Ovary (tissue), 9 donors: ENCODE measurements around the gene TMEM266. TPM values are rescaled to one million over a fixed set of nuclear protein-coding genes. Genes with fewer than 3 reads are reported as not detected.

ENCODE experiments used
- DNase-seq, 5 donors: peaks; one replicate each; pipeline ENCODE4 v3.0.0-alpha.2; 2019 to 2020
- H3K27ac ChIP-seq, 2 donors: fragments of 200-600 bp; one replicate each; pipeline versions ENCODE4 v1.5.1 to v1.8.0; 2019 to 2022
- H3K27me3 ChIP-seq: fragments of 200-600 bp; one replicate; pipeline ENCODE4 v1.8.0; 2022
- H3K36me3 ChIP-seq: fragments of 200-600 bp; sonication (generic); one replicate; pipeline ENCODE4 v1.5.1; 2019
- H3K4me1 ChIP-seq: one replicate; pipeline ENCODE4 v1.8.1; 2013; ENCODE audit warnings: mild to moderate bottlenecking, moderate library complexity; ENCODE audit not compliant: insufficient read depth
- H3K4me3 ChIP-seq: fragments of 200-600 bp; sonication (generic); one replicate; pipeline ENCODE4 v1.5.1; 2017
- H3K9me3 ChIP-seq, 2 donors: fragments of 200-600 bp in 1 of 2; sonication (generic) in 1 of 2; one replicate each; pipeline versions ENCODE4 v1.5.1 to v1.8.1; 2013 to 2019; ENCODE audit warnings: mild to moderate bottlenecking in 1 of 2, moderate library complexity in 1 of 2
- EP300 ChIP-seq: sonication (generic); formaldehyde crosslinking; IDR thresholded peaks from one replicate; pipeline ENCODE4 v1.6.1; 2017; ENCODE audit warnings: antibody characterized with exemption
- POLR2A ChIP-seq: fragments of 450-650 bp; IDR thresholded peaks from one replicate; pipeline ENCODE4 v1.6.1; 2017; ENCODE audit warnings: antibody characterized with exemption, mild to moderate bottlenecking, moderate library complexity
- WGBS, 3 donors: extraction: QIAGEN DNeasy Blood & Tissue Kit in 1 of 3; methylation state at CpG; one replicate each; pipeline versions ENCODE4 v1.1.5 to v1.1.7; 2013 to 2017; 5-methylcytosine and 5-hydroxymethylcytosine counted together
- intact Hi-C, 4 donors: fragments of 100-400 bp; cut with DNase I; formaldehyde crosslinking; loops; one replicate each; pipeline versions ENCODE4 v1.11.0 to v1.15.1; 2022 to 2023
- polyA plus RNA-seq, 2 donors: library from polyadenylated mRNA; stranded (reverse); fragments of 200-250 nt in 1 of 2; fragments of 350-450 nt in 1 of 2; fragmentation: Illumina TruSeq in 1 of 2; extraction: RNeasy Lipid Tissue Mini Kit (QIAGEN cat#74804) in 1 of 2; gene quantifications; one replicate each; pipeline ENCODE4 v1.2.3, GENCODE V29; 2013 to 2014
- total RNA-seq, 7 donors: library from RNA; depleted of rRNA in 2 of 7; stranded (reverse); fragments of >200 nt in 2 of 7; fragmentation: NEBNext Ultra II Directional in 3 of 7; extraction: Animal tissue kit (Norgen Biotek cat#: 25700) in 3 of 7; gene quantifications; one replicate each; pipeline versions ENCODE4 v1.1.0 to v1.2.4, GENCODE V29; 2016 to 2023
- TF ChIP-seq, protein P1 (sequence below), 3 donors: fragments of 450-650 bp in 2 of 3; fragments of 200-600 bp in 1 of 3; IDR thresholded peaks; one replicate each; pipeline versions ENCODE4 v1.5.1 to v1.8.0; 2016 to 2022; ENCODE audit warnings: antibody characterized with exemption in 3 of 3, mild to moderate bottlenecking in 1 of 3
- donor health status: DM: no; HTN: no; CAD: no; lungs with moderate emphysema.
- donor health status: DM: no; HTN: no; CAD: no.
- donor health status: Bipolar disorder and iron deficiency.
- donor health status: DM: yes; HTN: yes; CAD: no.
- donor health status: DM: no; HTN: no; CAD: no.
- donor health status: DM: yes; HTN: yes; CAD: no.

Gene TMEM266
- total and polyA plus RNA-seq, 9 donors = 0.11 to 0.13 TPM; not detected in 7

DNA sequence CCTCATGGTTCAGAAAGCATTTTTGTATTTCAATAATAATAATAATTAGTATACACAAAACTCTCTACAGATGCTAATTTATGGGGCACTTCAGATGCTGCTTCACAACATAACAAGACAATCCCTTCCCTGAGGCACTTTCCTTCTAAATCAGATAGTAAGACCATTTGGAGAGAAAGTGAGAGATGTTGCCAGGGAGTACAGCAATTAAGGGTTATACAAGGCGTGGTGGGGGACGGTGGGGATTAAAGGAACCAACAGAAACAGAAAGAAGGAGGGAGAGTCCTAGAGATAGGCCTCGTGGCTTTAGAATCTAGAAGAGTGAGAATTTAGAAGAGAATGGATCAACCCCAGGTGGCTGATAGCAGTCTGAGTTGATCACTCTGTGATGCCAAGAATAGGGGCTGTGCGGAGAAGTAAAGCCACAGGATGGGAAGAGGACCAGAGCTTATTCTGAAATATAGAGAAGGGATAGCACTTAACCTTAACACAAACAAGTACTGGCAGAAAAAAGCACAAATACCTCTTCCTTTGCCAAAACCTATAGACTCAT is 174.6 kb downstream of the TMEM266 start:
- no peak for DNase-seq
- intact Hi-C loops = loop anchor here in 1 of 4 donors (10.0 kb wide), 1 partner anchor 630 kb away; no protein-coding TSS in a partner anchor
- Histone ChIP-seq H3K27ac (no peak overlapping the region), H3K36me3 (no peaks in the 10 kb centered on the region), H3K4me3 (no peak overlapping the region), H3K4me1 (no peaks in the 10 kb centered on the region), H3K27me3 (no peaks in the 10 kb centered on the region), H3K9me3 (no peaks in the 10 kb centered on the region)
- TF ChIP-seq EP300 = no peak
- no peak for TF ChIP-seq POLR2A
- TF ChIP-seq, protein P1, sequence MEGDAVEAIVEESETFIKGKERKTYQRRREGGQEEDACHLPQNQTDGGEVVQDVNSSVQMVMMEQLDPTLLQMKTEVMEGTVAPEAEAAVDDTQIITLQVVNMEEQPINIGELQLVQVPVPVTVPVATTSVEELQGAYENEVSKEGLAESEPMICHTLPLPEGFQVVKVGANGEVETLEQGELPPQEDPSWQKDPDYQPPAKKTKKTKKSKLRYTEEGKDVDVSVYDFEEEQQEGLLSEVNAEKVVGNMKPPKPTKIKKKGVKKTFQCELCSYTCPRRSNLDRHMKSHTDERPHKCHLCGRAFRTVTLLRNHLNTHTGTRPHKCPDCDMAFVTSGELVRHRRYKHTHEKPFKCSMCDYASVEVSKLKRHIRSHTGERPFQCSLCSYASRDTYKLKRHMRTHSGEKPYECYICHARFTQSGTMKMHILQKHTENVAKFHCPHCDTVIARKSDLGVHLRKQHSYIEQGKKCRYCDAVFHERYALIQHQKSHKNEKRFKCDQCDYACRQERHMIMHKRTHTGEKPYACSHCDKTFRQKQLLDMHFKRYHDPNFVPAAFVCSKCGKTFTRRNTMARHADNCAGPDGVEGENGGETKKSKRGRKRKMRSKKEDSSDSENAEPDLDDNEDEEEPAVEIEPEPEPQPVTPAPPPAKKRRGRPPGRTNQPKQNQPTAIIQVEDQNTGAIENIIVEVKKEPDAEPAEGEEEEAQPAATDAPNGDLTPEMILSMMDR (IDR thresholded peaks at IDR 0.05) = no peak
- WGBS, 3 donors = 74 to 84% (median 75%) methylated on average over 4 of the region's 4 CpGs

DNA sequence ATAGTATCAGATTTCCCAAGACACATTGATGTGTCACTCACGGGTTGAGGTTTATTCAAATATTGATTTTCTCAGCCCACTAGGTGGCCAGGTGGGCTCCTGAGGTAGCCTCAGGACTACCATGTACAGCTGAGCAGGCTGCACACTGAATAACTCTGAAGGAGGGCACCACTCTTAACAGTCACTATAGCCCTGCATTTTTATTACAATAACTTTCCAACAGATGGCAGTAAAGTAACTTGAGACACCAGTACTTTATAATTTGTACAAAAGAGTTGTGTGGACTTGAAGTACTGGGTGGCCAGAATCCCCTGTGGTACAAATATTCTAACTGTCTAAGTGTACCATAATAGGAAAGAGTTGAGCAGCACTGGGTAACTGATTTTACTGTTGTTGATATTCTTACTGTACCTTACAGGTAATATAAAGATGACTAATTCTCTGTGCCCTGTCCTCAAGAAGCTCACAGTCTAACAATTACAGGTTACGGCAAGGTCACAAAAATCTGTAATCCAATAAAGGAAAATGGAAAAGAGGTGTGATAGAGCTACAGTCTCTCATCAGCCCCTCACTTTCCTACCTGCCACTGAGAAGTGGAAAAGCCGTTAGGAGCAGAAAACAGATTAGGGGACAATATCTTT is 175.5 kb downstream of the TMEM266 start:
- Histone ChIP-seq H3K9me3 (no peaks in the 10 kb centered on the region), H3K27me3 (no peaks in the 10 kb centered on the region), H3K4me1 (no peaks in the 10 kb centered on the region), H3K4me3 (no peak overlapping the region), H3K27ac (no peak overlapping the region), H3K36me3 (no peaks in the 10 kb centered on the region)
- WGBS, 3 donors = 84 to 94% (median 91%) methylated on average over 3 of the region's 3 CpGs
- TF ChIP-seq, protein P1 (IDR thresholded peaks at IDR 0.05) = peak in 1 of 3 donors; percentile 17
- no peak for TF ChIP-seq POLR2A
- intact Hi-C loops = loop anchor here in 2 of 4 donors (5.0 to 10.0 kb wide), 2 partner anchors 153 to 629 kb away; no protein-coding TSS in a partner anchor
- DNase-seq = no peak

DNA sequence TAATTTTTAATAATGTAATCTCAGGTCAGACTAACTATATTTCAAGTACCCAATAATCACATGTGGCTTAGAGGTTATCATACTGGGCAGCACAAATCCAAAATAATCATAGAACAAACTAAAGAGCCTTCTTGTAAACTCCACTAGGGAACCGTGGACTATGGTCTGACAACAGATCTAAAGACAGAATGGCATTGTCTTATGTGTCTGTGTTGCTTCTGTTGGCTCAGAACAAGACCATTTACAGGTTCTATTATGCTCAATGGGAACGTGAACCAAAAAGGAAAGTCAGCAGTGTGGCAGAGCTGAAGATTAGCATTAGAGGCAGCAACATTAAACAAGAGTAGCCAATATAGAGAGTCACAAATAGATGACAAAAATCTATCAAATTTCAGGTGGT is 176.6 kb downstream of the TMEM266 start:
- no peak for TF ChIP-seq EP300
- TF ChIP-seq, protein P1 (IDR thresholded peaks at IDR 0.05) = no peak
- no peak for TF ChIP-seq POLR2A
- no peak for DNase-seq
- H3K4me1 ChIP-seq = no peaks in the 10 kb centered on the region
- 70 to 77% (median 72%) methylated on average over 2 of the region's 2 CpGs for WGBS, 3 donors
- H3K27ac ChIP-seq = no peak overlapping the region
- H3K27me3 ChIP-seq = no peaks in the 10 kb centered on the region
- H3K9me3 ChIP-seq = no peaks in the 10 kb centered on the region
- intact Hi-C loops = loop anchor here in 2 of 4 donors (5.0 to 10.0 kb wide), 2 partner anchors 154 to 628 kb away; no protein-coding TSS in a partner anchor
- no peak overlapping the region for H3K4me3 ChIP-seq
- H3K36me3 ChIP-seq = no peaks in the 10 kb centered on the region

DNA sequence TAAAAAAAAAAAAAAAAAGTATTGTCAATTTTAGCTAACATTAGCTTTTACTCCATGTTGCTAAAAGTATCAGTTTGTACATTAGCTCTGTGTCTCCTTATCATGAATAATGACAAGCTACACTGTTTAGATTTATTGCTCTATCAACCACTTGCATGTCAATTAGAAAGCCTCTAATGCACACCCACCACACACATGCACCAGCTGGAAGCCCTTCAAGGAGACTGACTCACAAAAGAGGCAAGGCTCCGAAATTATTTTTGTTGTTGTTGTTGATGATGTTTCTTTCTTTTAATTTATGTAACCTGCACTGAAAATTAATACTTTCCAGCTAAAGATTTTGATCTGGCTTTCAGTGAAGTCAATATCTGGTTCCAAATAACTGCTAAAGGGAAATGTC is 180.0 kb downstream of the TMEM266 start:
- no peak overlapping the region for H3K27ac ChIP-seq
- TF ChIP-seq, protein P1 (IDR thresholded peaks at IDR 0.05) = no peak
- no peak for TF ChIP-seq POLR2A
- no peak overlapping the region for H3K4me3 ChIP-seq

More for the DNA sequence above, 180.0 kb downstream of the TMEM266 start:
- no peaks in the 10 kb centered on the region for H3K27me3 ChIP-seq
- intact Hi-C loops = loop anchor here in 2 of 4 donors (5.0 to 10.0 kb wide), 2 partner anchors 157 to 625 kb away; no protein-coding TSS in a partner anchor
- H3K9me3 ChIP-seq = no peaks in the 10 kb centered on the region
- H3K4me1 ChIP-seq = no peaks in the 10 kb centered on the region
- no peaks in the 10 kb centered on the region for H3K36me3 ChIP-seq
- WGBS, 3 donors = 36 to 55% (median 38%) methylated on average over 1 of the region's 1 CpG
- DNase-seq = no peak
